ENCODE results near the gene ATP2B3. TPM values are rescaled to one million over a fixed set of nuclear protein-coding genes. Genes with fewer than 3 reads are reported as not detected.
A peak's percentile ranks its signal among the peaks of the same experiment; 100 is the strongest.

Gene ATP2B3
- total and polyA plus RNA-seq, 11 donors, result 0.12 TPM; not detected in 10

DNA sequence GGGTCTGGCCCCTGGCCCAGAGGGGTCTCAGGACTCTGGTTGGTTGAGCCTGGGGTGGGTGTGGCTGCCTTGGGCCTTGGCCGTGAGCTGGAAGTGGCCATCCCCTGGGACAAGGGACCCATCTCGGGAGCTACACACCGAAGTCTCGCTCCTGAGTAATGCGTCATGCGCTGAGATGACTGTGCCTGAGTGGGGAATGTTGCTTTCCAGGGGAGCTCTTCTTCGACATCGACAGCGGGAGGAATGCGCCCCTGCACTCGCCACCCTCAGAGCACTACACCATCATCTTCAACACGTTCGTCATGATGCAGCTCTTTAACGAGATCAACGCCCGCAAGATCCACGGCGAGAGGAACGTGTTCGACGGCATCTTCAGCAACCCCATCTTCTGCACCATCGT lies 43.0 kb downstream of the ATP2B3 start:
- no peaks in the 10 kb centered on the region for H3K9me3 ChIP-seq
- WGBS, 4 donors, result 81 to 89% (median 86%) methylated on average over 21 to 22 of the region's 22 CpGs
- TF ChIP-seq, protein P1, sequence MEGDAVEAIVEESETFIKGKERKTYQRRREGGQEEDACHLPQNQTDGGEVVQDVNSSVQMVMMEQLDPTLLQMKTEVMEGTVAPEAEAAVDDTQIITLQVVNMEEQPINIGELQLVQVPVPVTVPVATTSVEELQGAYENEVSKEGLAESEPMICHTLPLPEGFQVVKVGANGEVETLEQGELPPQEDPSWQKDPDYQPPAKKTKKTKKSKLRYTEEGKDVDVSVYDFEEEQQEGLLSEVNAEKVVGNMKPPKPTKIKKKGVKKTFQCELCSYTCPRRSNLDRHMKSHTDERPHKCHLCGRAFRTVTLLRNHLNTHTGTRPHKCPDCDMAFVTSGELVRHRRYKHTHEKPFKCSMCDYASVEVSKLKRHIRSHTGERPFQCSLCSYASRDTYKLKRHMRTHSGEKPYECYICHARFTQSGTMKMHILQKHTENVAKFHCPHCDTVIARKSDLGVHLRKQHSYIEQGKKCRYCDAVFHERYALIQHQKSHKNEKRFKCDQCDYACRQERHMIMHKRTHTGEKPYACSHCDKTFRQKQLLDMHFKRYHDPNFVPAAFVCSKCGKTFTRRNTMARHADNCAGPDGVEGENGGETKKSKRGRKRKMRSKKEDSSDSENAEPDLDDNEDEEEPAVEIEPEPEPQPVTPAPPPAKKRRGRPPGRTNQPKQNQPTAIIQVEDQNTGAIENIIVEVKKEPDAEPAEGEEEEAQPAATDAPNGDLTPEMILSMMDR (IDR thresholded peaks at IDR 0.05), result no peak
- TF ChIP-seq POLR2A (IDR thresholded peaks at IDR 0.05), result no peak
- DNase-seq (no peak), ATAC-seq (no peak)
- H3K4me1 ChIP-seq, result no peaks in the 10 kb centered on the region
- no peaks in the 10 kb centered on the region for H3K36me3 ChIP-seq
- peaks cover 0 to 23% (median 0%) of the 10 kb centered on the region in 9 donors for H3K27me3 ChIP-seq
- H3K27ac ChIP-seq, result no peak overlapping the region
- intact Hi-C loops (cut with DNase I), result no loop called here
- H3K4me3 ChIP-seq, result no peak overlapping the region

DNA sequence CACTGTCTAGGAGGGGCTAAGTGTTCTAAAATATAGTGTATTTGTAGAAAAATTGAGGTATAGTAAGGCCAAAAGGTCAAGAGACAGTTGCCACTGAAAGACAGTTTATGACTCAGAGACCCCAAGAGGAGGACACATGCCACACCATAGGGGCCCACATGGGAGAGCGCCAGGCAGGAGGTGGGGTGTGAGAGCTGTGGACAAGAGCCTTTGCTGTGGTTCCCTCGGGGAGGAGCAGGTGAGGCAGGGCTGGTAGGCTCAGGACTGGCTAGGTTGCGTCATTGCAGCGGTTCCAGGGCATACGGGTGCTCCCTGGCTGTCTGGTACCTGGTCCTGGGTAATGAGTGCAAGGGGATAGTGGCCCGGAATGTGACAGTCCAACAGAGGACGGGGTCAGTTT lies 43.9 kb downstream of the ATP2B3 start:
- 84 to 95% (median 89%) methylated on average over 4 to 7 of the region's 7 CpGs for WGBS, 4 donors
- ATAC-seq, result no peak
- Histone ChIP-seq H3K27me3 (peaks cover 0 to 17% (median 0%) of the 10 kb centered on the region in 9 donors), H3K9me3 (no peaks in the 10 kb centered on the region), H3K4me3 (no peak overlapping the region), H3K27ac (no peak overlapping the region), H3K4me1 (no peaks in the 10 kb centered on the region), H3K36me3 (no peaks in the 10 kb centered on the region)
- intact Hi-C loops (cut with DNase I), result no loop called here
- TF ChIP-seq POLR2A (IDR thresholded peaks at IDR 0.05), result no peak
- TF ChIP-seq, protein P1 (IDR thresholded peaks at IDR 0.05), result no peak
- DNase-seq, result no peak

DNA sequence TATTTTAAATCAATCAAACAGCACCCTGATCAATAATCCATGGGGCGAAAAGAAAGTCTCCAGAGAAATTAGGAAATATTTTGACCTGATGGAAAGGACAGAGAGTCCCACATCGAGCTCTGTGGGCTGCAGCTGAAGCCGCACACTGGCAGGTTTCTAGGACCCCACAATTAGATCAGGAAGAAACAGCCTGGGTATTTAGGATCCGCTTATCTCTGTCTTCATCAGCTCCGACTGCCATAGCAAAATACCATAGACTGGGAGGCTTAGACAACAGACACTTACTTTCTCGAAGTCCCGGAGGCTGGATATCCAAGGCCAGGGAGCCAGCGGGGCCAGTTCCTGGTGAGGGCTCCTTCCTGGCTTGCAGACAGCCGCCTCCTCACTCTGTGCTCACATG lies 45.1 kb downstream of the ATP2B3 start:
- intact Hi-C loops (cut with DNase I), result no loop called here
- H3K4me1 ChIP-seq, result no peaks in the 10 kb centered on the region
- no peak overlapping the region for H3K27ac ChIP-seq
- no peaks in the 10 kb centered on the region for H3K36me3 ChIP-seq
- DNase-seq (no peak), ATAC-seq (no peak)
- no peaks in the 10 kb centered on the region for H3K9me3 ChIP-seq
- 88 to 98% (median 96%) methylated on average over 9 of the region's 9 CpGs for WGBS, 4 donors
- H3K27me3 ChIP-seq, result peaks cover 0 to 21% (median 0%) of the 10 kb centered on the region in 9 donors
- H3K4me3 ChIP-seq, result no peak overlapping the region
- no peak for TF ChIP-seq POLR2A (IDR thresholded peaks at IDR 0.05)
- TF ChIP-seq, protein P1 (IDR thresholded peaks at IDR 0.05), result no peak

DNA sequence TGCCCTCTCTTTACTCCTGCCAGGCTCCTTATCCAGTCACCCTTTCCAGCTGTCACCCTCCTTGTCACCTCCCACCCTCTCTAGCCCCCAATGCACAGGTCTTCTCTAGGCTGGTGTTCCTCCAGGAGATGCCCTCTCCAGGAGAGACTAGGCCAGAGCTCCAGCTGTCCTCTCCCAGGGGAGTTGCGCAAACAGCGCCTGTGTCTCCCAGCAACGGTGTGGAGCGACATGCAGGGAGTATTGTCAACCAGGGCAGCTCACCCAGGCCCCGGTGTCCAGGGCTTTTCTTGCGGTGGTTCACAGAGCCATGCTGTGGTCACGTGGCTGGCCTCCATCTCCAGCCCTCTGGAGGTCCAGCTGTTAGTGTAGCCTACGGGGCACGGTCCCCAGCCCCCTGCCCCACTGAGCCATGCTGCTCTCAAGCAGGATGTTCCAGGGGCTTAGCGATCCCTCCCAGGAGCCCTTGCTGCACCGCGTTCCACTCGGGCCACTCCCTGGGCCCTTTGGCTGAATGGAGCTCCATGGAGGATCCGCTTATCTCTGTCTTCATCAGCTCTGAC lies 46.7 kb downstream of the ATP2B3 start:
- H3K9me3 ChIP-seq, result no peaks in the 10 kb centered on the region
- intact Hi-C loops (cut with DNase I), result no loop called here
- H3K4me1 ChIP-seq, result no peaks in the 10 kb centered on the region
- H3K27ac ChIP-seq, result no peak overlapping the region
- TF ChIP-seq, protein P1 (IDR thresholded peaks at IDR 0.05), result no peak
- no peak for TF ChIP-seq POLR2A (IDR thresholded peaks at IDR 0.05)
- peaks cover 0 to 21% (median 0%) of the 10 kb centered on the region in 9 donors for H3K27me3 ChIP-seq
- WGBS, 4 donors, result 53 to 79% (median 73%) methylated on average over 8 to 14 of the region's 14 CpGs
- DNase-seq (peak in 2 of 5 donors; percentile 48 to 49), ATAC-seq (peak in 2 of 4 donors; percentile 16 to 37)
- H3K4me3 ChIP-seq, result no peak overlapping the region
- H3K36me3 ChIP-seq, result no peaks in the 10 kb centered on the region

All from heart left ventricle (tissue), 16 donors.